ENCODE measurements around the gene CBLIF.

DNA sequence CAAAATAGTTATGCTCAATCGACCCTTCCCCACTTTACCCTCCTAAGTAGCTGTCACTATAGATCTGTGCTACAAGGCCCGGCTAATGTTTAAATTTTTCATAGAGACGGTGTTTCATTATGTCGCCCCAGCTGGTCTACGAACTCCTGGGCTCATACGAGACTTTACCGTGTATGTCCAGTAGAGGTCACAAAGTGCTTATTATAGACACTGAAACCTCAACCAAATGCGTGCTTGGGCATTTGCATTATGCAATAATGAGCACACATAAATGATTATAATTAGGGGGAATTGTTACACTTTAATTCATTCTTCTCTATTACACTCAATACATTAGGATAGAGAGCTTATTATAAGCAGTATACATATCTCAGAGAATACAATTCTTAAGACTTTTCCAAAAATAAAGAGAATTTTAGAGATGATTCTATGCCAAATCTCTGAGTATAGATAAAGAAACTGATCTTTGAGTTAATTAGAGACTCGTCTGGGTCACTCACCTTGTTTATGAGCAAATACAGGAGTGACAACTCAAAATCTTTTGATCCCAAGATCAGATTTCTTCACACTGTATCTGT, 22.2 kb downstream of the CBLIF start:
- TF ChIP-seq ELF4 (IDR thresholded peaks at IDR 0.05) (no peak), TARDBP (IDR thresholded peaks at IDR 0.05) (no peak), SUZ12 (IDR thresholded peaks at IDR 0.05) (no peak), ZNF384 (IDR thresholded peaks at IDR 0.05) (no peak), BHLHE40 (IDR thresholded peaks at IDR 0.05; ENCODE audit: borderline replicate concordance) (no peak), SP1 (IDR thresholded peaks at IDR 0.05) (no peak), L3MBTL2 (conservative IDR thresholded peaks at IDR 0.05) (no peak)
- TF ChIP-seq, protein P1, sequence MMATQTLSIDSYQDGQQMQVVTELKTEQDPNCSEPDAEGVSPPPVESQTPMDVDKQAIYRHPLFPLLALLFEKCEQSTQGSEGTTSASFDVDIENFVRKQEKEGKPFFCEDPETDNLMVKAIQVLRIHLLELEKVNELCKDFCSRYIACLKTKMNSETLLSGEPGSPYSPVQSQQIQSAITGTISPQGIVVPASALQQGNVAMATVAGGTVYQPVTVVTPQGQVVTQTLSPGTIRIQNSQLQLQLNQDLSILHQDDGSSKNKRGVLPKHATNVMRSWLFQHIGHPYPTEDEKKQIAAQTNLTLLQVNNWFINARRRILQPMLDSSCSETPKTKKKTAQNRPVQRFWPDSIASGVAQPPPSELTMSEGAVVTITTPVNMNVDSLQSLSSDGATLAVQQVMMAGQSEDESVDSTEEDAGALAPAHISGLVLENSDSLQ (IDR thresholded peaks at IDR 0.05), result no peak

Measured in HEK293T (cell line).